ENCODE data around the gene EFS.

Gene EFS

GRCh38 chr14:23379366-23380196 lies 14.6 kb upstream of the EFS start:
- H3K4me3 ChIP-seq (ENCODE audit: low read length in 2 of 2), result no peak overlapping the region
- no peak overlapping the region for H3K27ac ChIP-seq (ENCODE audit: low read depth in 2 of 2, low read length in 2 of 2)
- H3K4me1 ChIP-seq (ENCODE audit: control insufficient read depth in 2 of 2, insufficient read depth in 2 of 2, low read length in 2 of 2), result peaks cover 0 to 4% of the 10 kb centered on the region in 2 donors
- no peaks in the 10 kb centered on the region for H3K36me3 ChIP-seq (ENCODE audit: control insufficient read depth in 2 of 2, insufficient read depth in 2 of 2, low read length in 2 of 2)
- no peak overlapping the region for H3K9ac ChIP-seq (ENCODE audit: low read depth in 1 of 2, low read length in 2 of 2)
- H3K27me3 ChIP-seq (ENCODE audit: control insufficient read depth in 2 of 2, insufficient read depth in 2 of 2, low read length in 2 of 2), result peaks cover 0 to 3% of the 10 kb centered on the region in 2 donors
- H3K9me3 ChIP-seq (ENCODE audit: control insufficient read depth in 2 of 2, low read length in 2 of 2), result no peaks in the 10 kb centered on the region

- no peak overlapping the region for H3K4me3 ChIP-seq (ENCODE audit: low read length in 2 of 2)
- H3K27ac ChIP-seq (ENCODE audit: low read depth in 2 of 2, low read length in 2 of 2), result no peak overlapping the region
- H3K36me3 ChIP-seq (ENCODE audit: control insufficient read depth in 2 of 2, insufficient read depth in 2 of 2, low read length in 2 of 2), result no peaks in the 10 kb centered on the region
- no peak overlapping the region for H3K9ac ChIP-seq (ENCODE audit: low read depth in 1 of 2, low read length in 2 of 2)
- peaks cover 0 to 4% of the 10 kb centered on the region in 2 donors for H3K4me1 ChIP-seq (ENCODE audit: control insufficient read depth in 2 of 2, insufficient read depth in 2 of 2, low read length in 2 of 2)
- no peaks in the 10 kb centered on the region for H3K9me3 ChIP-seq (ENCODE audit: control insufficient read depth in 2 of 2, low read length in 2 of 2)
- H3K27me3 ChIP-seq (ENCODE audit: control insufficient read depth in 2 of 2, insufficient read depth in 2 of 2, low read length in 2 of 2), result peaks cover 0 to 3% of the 10 kb centered on the region in 2 donors
These were observed 13.7 kb upstream of the EFS start for GRCh38 chr14:23378612-23379220.

- no peaks in the 10 kb centered on the region for H3K9me3 ChIP-seq (ENCODE audit: control insufficient read depth in 2 of 2, low read length in 2 of 2)
- no peaks in the 10 kb centered on the region for H3K36me3 ChIP-seq (ENCODE audit: control insufficient read depth in 2 of 2, insufficient read depth in 2 of 2, low read length in 2 of 2)
- H3K27ac ChIP-seq (ENCODE audit: low read depth in 2 of 2, low read length in 2 of 2), result no peak overlapping the region
- H3K9ac ChIP-seq (ENCODE audit: low read depth in 1 of 2, low read length in 2 of 2), result no peak overlapping the region
- no peak overlapping the region for H3K4me3 ChIP-seq (ENCODE audit: low read length in 2 of 2)
- peaks cover 0 to 3% of the 10 kb centered on the region in 2 donors for H3K27me3 ChIP-seq (ENCODE audit: control insufficient read depth in 2 of 2, insufficient read depth in 2 of 2, low read length in 2 of 2)
- peaks cover 0 to 4% of the 10 kb centered on the region in 2 donors for H3K4me1 ChIP-seq (ENCODE audit: control insufficient read depth in 2 of 2, insufficient read depth in 2 of 2, low read length in 2 of 2)
These were observed 12.9 kb upstream of the EFS start for GRCh38 chr14:23377573-23378563.

GRCh38 chr14:23377198-23377550 lies 12.2 kb upstream of the EFS start:
- Histone ChIP-seq H3K27ac (ENCODE audit: low read depth in 2 of 2, low read length in 2 of 2) (no peak overlapping the region), H3K27me3 (ENCODE audit: control insufficient read depth in 2 of 2, insufficient read depth in 2 of 2, low read length in 2 of 2) (peaks cover 0 to 3% of the 10 kb centered on the region in 2 donors), H3K9ac (ENCODE audit: low read depth in 1 of 2, low read length in 2 of 2) (no peak overlapping the region), H3K4me1 (ENCODE audit: control insufficient read depth in 2 of 2, insufficient read depth in 2 of 2, low read length in 2 of 2) (peaks cover 0 to 4% of the 10 kb centered on the region in 2 donors), H3K36me3 (ENCODE audit: control insufficient read depth in 2 of 2, insufficient read depth in 2 of 2, low read length in 2 of 2) (no peaks in the 10 kb centered on the region), H3K9me3 (ENCODE audit: control insufficient read depth in 2 of 2, low read length in 2 of 2) (no peaks in the 10 kb centered on the region), H3K4me3 (ENCODE audit: low read length in 2 of 2) (no peak overlapping the region)

GRCh38 chr14:23376482-23377197 lies 11.7 kb upstream of the EFS start, which contains the start of gene CMTM5:
CMTM5 (plus strand) TSS chr14:23377046; CDS start chr14:23377252, 206 bp downstream.
- no peaks in the 10 kb centered on the region for H3K36me3 ChIP-seq (ENCODE audit: control insufficient read depth in 2 of 2, insufficient read depth in 2 of 2, low read length in 2 of 2)
- no peak within 1 kb of the TSS for H3K9ac ChIP-seq (ENCODE audit: low read depth in 1 of 2, low read length in 2 of 2)
- no peaks in the 10 kb centered on the region for H3K9me3 ChIP-seq (ENCODE audit: control insufficient read depth in 2 of 2, low read length in 2 of 2)
- H3K27ac ChIP-seq (ENCODE audit: low read depth in 2 of 2, low read length in 2 of 2), result no peak within 1 kb of the TSS
- H3K4me1 ChIP-seq (ENCODE audit: control insufficient read depth in 2 of 2, insufficient read depth in 2 of 2, low read length in 2 of 2), result peaks cover 0 to 4% of the 10 kb centered on the region in 2 donors
- no peak within 1 kb of the TSS for H3K4me3 ChIP-seq (ENCODE audit: low read length in 2 of 2)
- peaks cover 0 to 3% of the 10 kb centered on the region in 2 donors for H3K27me3 ChIP-seq (ENCODE audit: control insufficient read depth in 2 of 2, insufficient read depth in 2 of 2, low read length in 2 of 2)

GRCh38 chr14:23375527-23376251 lies 10.7 kb upstream of the EFS start:
- Histone ChIP-seq H3K36me3 (ENCODE audit: control insufficient read depth in 2 of 2, insufficient read depth in 2 of 2, low read length in 2 of 2) (no peaks in the 10 kb centered on the region), H3K4me1 (ENCODE audit: control insufficient read depth in 2 of 2, insufficient read depth in 2 of 2, low read length in 2 of 2) (peaks cover 0 to 4% of the 10 kb centered on the region in 2 donors), H3K9ac (ENCODE audit: low read depth in 1 of 2, low read length in 2 of 2) (no peak overlapping the region), H3K27me3 (ENCODE audit: control insufficient read depth in 2 of 2, insufficient read depth in 2 of 2, low read length in 2 of 2) (peaks cover 0 to 3% of the 10 kb centered on the region in 2 donors), H3K27ac (ENCODE audit: low read depth in 2 of 2, low read length in 2 of 2) (no peak overlapping the region), H3K4me3 (ENCODE audit: low read length in 2 of 2) (no peak overlapping the region), H3K9me3 (ENCODE audit: control insufficient read depth in 2 of 2, low read length in 2 of 2) (no peaks in the 10 kb centered on the region)

GRCh38 chr14:23373041-23373440 lies 8.1 kb upstream of the EFS start:
- Histone ChIP-seq H3K36me3 (ENCODE audit: control insufficient read depth in 2 of 2, insufficient read depth in 2 of 2, low read length in 2 of 2) (no peaks in the 10 kb centered on the region), H3K9ac (ENCODE audit: low read depth in 1 of 2, low read length in 2 of 2) (no peak overlapping the region), H3K4me3 (ENCODE audit: low read length in 2 of 2) (no peak overlapping the region), H3K27me3 (ENCODE audit: control insufficient read depth in 2 of 2, insufficient read depth in 2 of 2, low read length in 2 of 2) (peaks cover 0 to 4% of the 10 kb centered on the region in 2 donors), H3K4me1 (ENCODE audit: control insufficient read depth in 2 of 2, insufficient read depth in 2 of 2, low read length in 2 of 2) (no peaks in the 10 kb centered on the region), H3K9me3 (ENCODE audit: control insufficient read depth in 2 of 2, low read length in 2 of 2) (no peaks in the 10 kb centered on the region), H3K27ac (ENCODE audit: low read depth in 2 of 2, low read length in 2 of 2) (no peak overlapping the region)

- Histone ChIP-seq H3K27ac (ENCODE audit: low read depth in 2 of 2, low read length in 2 of 2) (no peak within 1 kb of the TSS), H3K36me3 (ENCODE audit: control insufficient read depth in 2 of 2, insufficient read depth in 2 of 2, low read length in 2 of 2) (no peaks in the 10 kb centered on the region), H3K4me3 (ENCODE audit: low read length in 2 of 2) (no peak within 1 kb of the TSS), H3K27me3 (ENCODE audit: control insufficient read depth in 2 of 2, insufficient read depth in 2 of 2, low read length in 2 of 2) (peaks cover 0 to 6% of the 10 kb centered on the region in 2 donors), H3K4me1 (ENCODE audit: control insufficient read depth in 2 of 2, insufficient read depth in 2 of 2, low read length in 2 of 2) (no peaks in the 10 kb centered on the region), H3K9ac (ENCODE audit: low read depth in 1 of 2, low read length in 2 of 2) (no peak within 1 kb of the TSS), H3K9me3 (ENCODE audit: control insufficient read depth in 2 of 2, low read length in 2 of 2) (no peaks in the 10 kb centered on the region)
These were observed 7.5 kb upstream of the EFS start, which contains the start of gene IL25 for GRCh38 chr14:23372509-23372908. IL25 (plus strand) TSS chr14:23372809.

GRCh38 chr14:23371865-23372264 lies 6.9 kb upstream of the EFS start:
- Histone ChIP-seq H3K9ac (ENCODE audit: low read depth in 1 of 2, low read length in 2 of 2) (no peak overlapping the region), H3K27ac (ENCODE audit: low read depth in 2 of 2, low read length in 2 of 2) (no peak overlapping the region), H3K36me3 (ENCODE audit: control insufficient read depth in 2 of 2, insufficient read depth in 2 of 2, low read length in 2 of 2) (no peaks in the 10 kb centered on the region), H3K4me1 (ENCODE audit: control insufficient read depth in 2 of 2, insufficient read depth in 2 of 2, low read length in 2 of 2) (no peaks in the 10 kb centered on the region), H3K27me3 (ENCODE audit: control insufficient read depth in 2 of 2, insufficient read depth in 2 of 2, low read length in 2 of 2) (peaks cover under 1 to 7% of the 10 kb centered on the region in 2 donors), H3K4me3 (ENCODE audit: low read length in 2 of 2) (no peak overlapping the region), H3K9me3 (ENCODE audit: control insufficient read depth in 2 of 2, low read length in 2 of 2) (no peaks in the 10 kb centered on the region)

Data from mucosa of rectum (tissue), 2 donors.